Measurements from ENCODE around the gene PHF21B. TPM values are rescaled to one million over a fixed set of nuclear protein-coding genes. Genes with fewer than 3 reads are reported as not detected.

The PHF21B gene
- polyA plus RNA-seq, 1 donor (not counting 4 experiments of a cell fraction or from before 2014, with no cell fraction given), result not detected

- DNase-seq (ENCODE audit: low read depth, low spot score), result no peak
- Histone ChIP-seq H3K4me3 (ENCODE audit: control insufficient read depth in 2 of 3, extremely low read depth in 1 of 3, insufficient read depth in 2 of 3, low read depth in 1 of 3, low read length in 3 of 3) (no peak overlapping the region), H4K20me1 (ENCODE audit: control insufficient read depth, extremely low read depth, insufficient read depth, low read length) (no peaks in the 10 kb centered on the region), H3K36me3 (ENCODE audit: control insufficient read depth in 2 of 2, extremely low read depth in 1 of 2, insufficient read depth in 2 of 2, low read length in 2 of 2) (no peaks in the 10 kb centered on the region), H3K27me3 (ENCODE audit: control insufficient read depth, extremely low read depth, insufficient read depth, low read length) (no peaks in the 10 kb centered on the region), H3K79me2 (ENCODE audit: control insufficient read depth, insufficient read depth, low read length) (no peaks in the 10 kb centered on the region), H3K9ac (ENCODE audit: control insufficient read depth, extremely low read depth, insufficient read depth, low read length) (no peak overlapping the region), H3K9me1 (ENCODE audit: control insufficient read depth, extremely low read depth, insufficient read depth, low read length) (no peaks in the 10 kb centered on the region), H2AFZ (ENCODE audit: control insufficient read depth, low read length) (no peak overlapping the region), H3K4me1 (ENCODE audit: control insufficient read depth, extremely low read depth, insufficient read depth, low read length) (no peaks in the 10 kb centered on the region), H3K9me3 (ENCODE audit: control insufficient read depth, low read depth, low read length) (peaks cover 10% of the 10 kb centered on the region), H3K4me2 (ENCODE audit: control insufficient read depth, extremely low read depth, insufficient read depth, low read depth, low read length) (no peak overlapping the region), H3K27ac (ENCODE audit: control insufficient read depth, insufficient read depth, low read length) (no peak overlapping the region)
- dilution Hi-C loops (cut with MboI; ENCODE audit: extremely low pct_ligation_motif_present, low sequenced_read_pairs), result no loop called here
- TF ChIP-seq CTCF (optimal IDR thresholded peaks at IDR 0.05 in 1 of 3, IDR thresholded peaks at IDR 0.05 in 1 of 3, conservative IDR thresholded peaks at IDR 0.05 in 1 of 3; ENCODE audit: extremely low read depth in 1 of 3, insufficient read depth in 2 of 3, low read length in 3 of 3) (no peak), EZH2 (IDR thresholded peaks at IDR 0.05; ENCODE audit: low read length) (no peak)
- FAIRE-seq, result no peak
Measured at GRCh38 chr22:44901301-44901700, 108.5 kb downstream of the PHF21B start.

DNA sequence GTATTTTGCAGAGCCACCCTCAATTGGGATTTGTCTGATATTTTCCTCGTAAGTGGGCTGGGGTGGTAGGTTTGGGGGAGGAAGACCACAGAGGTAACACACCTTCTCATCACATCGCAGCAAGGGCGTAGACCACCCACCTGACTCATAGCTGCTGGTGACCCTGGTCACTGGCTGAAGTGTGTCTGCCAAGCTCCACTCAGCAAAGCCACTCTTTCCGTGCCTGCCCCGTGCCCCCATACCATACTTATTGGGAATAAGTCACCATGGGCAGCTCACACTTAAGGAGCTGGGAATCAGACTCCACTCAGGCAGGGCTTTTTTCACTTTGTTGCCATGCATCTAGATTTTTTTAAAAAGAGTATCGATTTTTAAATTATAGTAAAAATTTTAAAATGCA, 111.6 kb downstream of the PHF21B start:
- Histone ChIP-seq H3K9me3 (ENCODE audit: control insufficient read depth, low read depth, low read length) (peaks cover 10% of the 10 kb centered on the region), H3K36me3 (ENCODE audit: control insufficient read depth in 2 of 2, extremely low read depth in 1 of 2, insufficient read depth in 2 of 2, low read length in 2 of 2) (no peaks in the 10 kb centered on the region), H3K4me3 (ENCODE audit: control insufficient read depth in 2 of 3, extremely low read depth in 1 of 3, insufficient read depth in 2 of 3, low read depth in 1 of 3, low read length in 3 of 3) (no peak overlapping the region), H3K9me1 (ENCODE audit: control insufficient read depth, extremely low read depth, insufficient read depth, low read length) (no peaks in the 10 kb centered on the region), H3K27ac (ENCODE audit: control insufficient read depth, insufficient read depth, low read length) (no peak overlapping the region), H3K79me2 (ENCODE audit: control insufficient read depth, insufficient read depth, low read length) (no peaks in the 10 kb centered on the region), H4K20me1 (ENCODE audit: control insufficient read depth, extremely low read depth, insufficient read depth, low read length) (no peaks in the 10 kb centered on the region), H3K27me3 (ENCODE audit: control insufficient read depth, extremely low read depth, insufficient read depth, low read length) (peaks cover 11% of the 10 kb centered on the region), H3K4me2 (ENCODE audit: control insufficient read depth, extremely low read depth, insufficient read depth, low read depth, low read length) (no peak overlapping the region), H3K9ac (ENCODE audit: control insufficient read depth, extremely low read depth, insufficient read depth, low read length) (no peak overlapping the region), H3K4me1 (ENCODE audit: control insufficient read depth, extremely low read depth, insufficient read depth, low read length) (no peaks in the 10 kb centered on the region), H2AFZ (ENCODE audit: control insufficient read depth, low read length) (no peak overlapping the region)
- TF ChIP-seq EZH2 (IDR thresholded peaks at IDR 0.05; ENCODE audit: low read length) (no peak), CTCF (optimal IDR thresholded peaks at IDR 0.05 in 1 of 3, IDR thresholded peaks at IDR 0.05 in 1 of 3, conservative IDR thresholded peaks at IDR 0.05 in 1 of 3; ENCODE audit: extremely low read depth in 1 of 3, insufficient read depth in 2 of 3, low read length in 3 of 3) (no peak)
- FAIRE-seq, result no peak
- DNase-seq (ENCODE audit: low read depth, low spot score), result no peak
- dilution Hi-C loops (cut with MboI; ENCODE audit: extremely low pct_ligation_motif_present, low sequenced_read_pairs), result no loop called here

All from keratinocyte (primary cell).